ENCODE data around the gene CACNA2D3. TPM values are rescaled to one million over a fixed set of nuclear protein-coding genes. Genes with fewer than 3 reads are reported as not detected.

The CACNA2D3 gene
- polyA plus RNA-seq, 3 donors = 8.3 to 21.5 (median 10.4) TPM

- Histone ChIP-seq H3K4me1 (ENCODE audit: control insufficient read depth in 1 of 2, insufficient read depth in 2 of 2, low read length in 2 of 2) (no peaks in the 10 kb centered on the region), H2AFZ (ENCODE audit: insufficient read depth, low read depth, low read length, poor library complexity, severe bottlenecking) (no peak overlapping the region), H3K9ac (ENCODE audit: insufficient read depth, low read length, poor library complexity, severe bottlenecking) (no peak overlapping the region), H3K4me3 (replicated peaks in 1 of 3; ENCODE audit: low read depth in 2 of 3, low read length in 3 of 3) (no peak overlapping the region), H3K36me3 (replicated peaks in 1 of 2; ENCODE audit: control insufficient read depth in 1 of 2, insufficient read depth in 2 of 2, low read length in 2 of 2) (no peaks in the 10 kb centered on the region), H3K4me2 (replicated peaks; ENCODE audit: extremely low read depth, low read length, poor library complexity, severe bottlenecking) (no peak overlapping the region), H3K27ac (ENCODE audit: low read depth in 1 of 2, low read length in 2 of 2) (no peak overlapping the region), H3K27me3 (ENCODE audit: control insufficient read depth in 2 of 2, insufficient read depth in 2 of 2, low read length in 2 of 2) (no peaks in the 10 kb centered on the region), H3K79me2 (ENCODE audit: insufficient read depth, low read length) (no peaks in the 10 kb centered on the region), H3K9me3 (replicated peaks in 1 of 2; ENCODE audit: control insufficient read depth in 1 of 2, insufficient read depth in 1 of 2, low read length in 2 of 2) (no peaks in the 10 kb centered on the region), H4K20me1 (ENCODE audit: insufficient read depth, low read length) (no peaks in the 10 kb centered on the region)
- H3K9me3 Mint-ChIP-seq = peaks cover 0 to 5% (median 0%) of the 10 kb centered on the region in 7 donors
- peaks cover 1 to 3% (median 2%) of the 10 kb centered on the region in 3 donors for H3K27me3 Mint-ChIP-seq (ENCODE audit: low read depth in 3 of 3)
- H3K27ac Mint-ChIP-seq = no peak overlapping the region
- H3K4me3 Mint-ChIP-seq = no peak overlapping the region
- no peak for DNase-seq
- WGBS (ENCODE audit: insufficient coverage) = 63% methylated on average over 1 of the region's 3 CpGs
- no peak for TF ChIP-seq CTCF (IDR thresholded peaks at IDR 0.05)
- H3K36me3 Mint-ChIP-seq = no peaks in the 10 kb centered on the region
- peaks cover 4% of the 10 kb centered on the region for H3K4me1 Mint-ChIP-seq
- intact Hi-C loops (cut with micrococcal nuclease) = loop anchor here in 1 of 2 donors (5.0 kb wide), 1 partner anchor 37 kb away; no protein-coding TSS in a partner anchor
Measured at GRCh38 chr3:54955496-54955895, 833.1 kb downstream of the CACNA2D3 start.

GRCh38 chr3:54955941-54956340 lies 833.6 kb downstream of the CACNA2D3 start:
- H3K27me3 Mint-ChIP-seq (ENCODE audit: low read depth in 3 of 3) = peaks cover 0 to 2% (median 1%) of the 10 kb centered on the region in 3 donors

More at GRCh38 chr3:54955941-54956340, 833.6 kb downstream of the CACNA2D3 start:
- no peak overlapping the region for H3K4me3 Mint-ChIP-seq
- no peaks in the 10 kb centered on the region for H3K9me3 ChIP-seq (replicated peaks in 1 of 2; ENCODE audit: control insufficient read depth in 1 of 2, insufficient read depth in 1 of 2, low read length in 2 of 2)
- peaks cover 2% of the 10 kb centered on the region for H3K4me1 Mint-ChIP-seq
- no peak for DNase-seq
- H3K36me3 Mint-ChIP-seq = no peaks in the 10 kb centered on the region
- H4K20me1 ChIP-seq (ENCODE audit: insufficient read depth, low read length) = no peaks in the 10 kb centered on the region
- no peaks in the 10 kb centered on the region for H3K79me2 ChIP-seq (ENCODE audit: insufficient read depth, low read length)
- H3K27me3 ChIP-seq (ENCODE audit: control insufficient read depth in 2 of 2, insufficient read depth in 2 of 2, low read length in 2 of 2) = no peaks in the 10 kb centered on the region
- peaks cover 0 to 5% (median 0%) of the 10 kb centered on the region in 7 donors for H3K9me3 Mint-ChIP-seq
- H3K4me2 ChIP-seq (replicated peaks; ENCODE audit: extremely low read depth, low read length, poor library complexity, severe bottlenecking) = no peak overlapping the region
- intact Hi-C loops (cut with micrococcal nuclease) = loop anchor here in 1 of 2 donors (5.0 kb wide), 1 partner anchor 36 kb away; no protein-coding TSS in a partner anchor
- no peak overlapping the region for H2AFZ ChIP-seq (ENCODE audit: insufficient read depth, low read depth, low read length, poor library complexity, severe bottlenecking)
- no peak overlapping the region for H3K9ac ChIP-seq (ENCODE audit: insufficient read depth, low read length, poor library complexity, severe bottlenecking)
- H3K4me3 ChIP-seq (replicated peaks in 1 of 3; ENCODE audit: low read depth in 2 of 3, low read length in 3 of 3) = no peak overlapping the region
- no peak for TF ChIP-seq CTCF (IDR thresholded peaks at IDR 0.05)
- no peaks in the 10 kb centered on the region for H3K4me1 ChIP-seq (ENCODE audit: control insufficient read depth in 1 of 2, insufficient read depth in 2 of 2, low read length in 2 of 2)
- H3K27ac ChIP-seq (ENCODE audit: low read depth in 1 of 2, low read length in 2 of 2) = no peak overlapping the region
- H3K36me3 ChIP-seq (replicated peaks in 1 of 2; ENCODE audit: control insufficient read depth in 1 of 2, insufficient read depth in 2 of 2, low read length in 2 of 2) = no peaks in the 10 kb centered on the region
- no peak overlapping the region for H3K27ac Mint-ChIP-seq
- 86% methylated on average over 3 of the region's 6 CpGs for WGBS (ENCODE audit: insufficient coverage)

All from CD14-positive monocyte (primary cell).